ENCODE data around the gene SLC25A26. TPM values are rescaled to one million over a fixed set of nuclear protein-coding genes. Genes with fewer than 3 reads are reported as not detected.
A peak's percentile ranks its signal among the peaks of the same experiment; 100 is the strongest.

SLC25A26 gene
- total and polyA plus RNA-seq, 3 experiments from 2014 or later, result 18.9 to 38.4 (median 22.5) TPM

DNA sequence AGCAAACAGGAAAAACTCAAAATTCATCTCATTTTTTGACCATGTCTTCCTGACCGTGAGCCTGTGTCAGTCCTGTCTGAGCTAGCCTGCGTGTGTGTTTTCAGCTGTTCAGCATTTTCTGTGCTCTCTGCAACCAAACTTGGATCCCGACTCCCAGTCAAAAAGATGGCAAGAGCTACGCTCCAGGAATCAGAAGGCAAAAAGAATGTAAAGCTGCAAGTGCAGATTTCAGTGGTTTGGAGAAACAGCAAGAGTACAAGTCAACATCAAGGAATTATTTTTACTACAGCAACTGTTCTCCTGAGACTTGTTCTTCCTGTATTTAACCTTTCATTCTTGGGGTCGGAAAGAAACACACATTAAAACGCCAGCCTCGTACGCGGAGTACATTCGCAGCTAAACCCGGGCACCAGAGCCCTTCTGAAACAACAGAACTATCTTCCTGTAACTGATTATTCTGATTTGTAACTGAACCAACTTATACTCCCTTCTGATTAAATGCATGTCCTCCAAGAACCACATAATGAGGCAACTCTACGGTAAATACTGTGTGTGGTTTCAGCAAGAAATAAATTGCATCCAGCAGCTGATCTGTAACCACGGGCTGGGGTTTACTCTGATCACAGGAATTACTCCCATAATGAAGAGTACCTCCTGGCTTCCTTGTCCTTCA, 172.7 kb downstream of the SLC25A26 start:
- DNase-seq, result no peak
- Mint-ChIP-seq H3K36me3 (peaks cover 10 to 78% (median 16%) of the 10 kb centered on the region in 3 donors), H3K4me1 (peaks cover 59 to 69% (median 67%) of the 10 kb centered on the region in 3 donors), H3K9me3 (no peaks in the 10 kb centered on the region), H3K27ac (peak overlapping the region; percentile 88 to 99 (median 96)), H3K27me3 (no peaks in the 10 kb centered on the region), H3K4me3 (peak overlapping the region; percentile 77 to 91 (median 90))
- H3K27me3 ChIP-seq (ENCODE audit: insufficient read depth, low read length, poor library complexity, severe bottlenecking), result no peaks in the 10 kb centered on the region
- H3K36me3 ChIP-seq (ENCODE audit: insufficient read depth, low read length), result peaks cover 7% of the 10 kb centered on the region
- no peaks in the 10 kb centered on the region for H3K9me3 ChIP-seq (ENCODE audit: low read length)
- ChIA-PET POLR2A (interaction anchor here (0.8 to 1.4 kb wide), 2 partner anchors 92 to 117 kb away, joined by 3 to 10 read pairs; no protein-coding TSS in a partner anchor), CTCF (interaction anchor here (1.0 to 4.2 kb wide), 10 partner anchors 14 to 429 kb away, joined by 3 to 24 read pairs (median 5); no protein-coding TSS in a partner anchor)
- peak overlapping the region; percentile 34 for H3K27ac ChIP-seq (ENCODE audit: low read depth, low read length)
- peak overlapping the region; percentile 41 for H3K4me3 ChIP-seq (ENCODE audit: low read length)
- peaks cover 47% of the 10 kb centered on the region for H3K4me1 ChIP-seq (ENCODE audit: insufficient read depth, low read length)

DNA sequence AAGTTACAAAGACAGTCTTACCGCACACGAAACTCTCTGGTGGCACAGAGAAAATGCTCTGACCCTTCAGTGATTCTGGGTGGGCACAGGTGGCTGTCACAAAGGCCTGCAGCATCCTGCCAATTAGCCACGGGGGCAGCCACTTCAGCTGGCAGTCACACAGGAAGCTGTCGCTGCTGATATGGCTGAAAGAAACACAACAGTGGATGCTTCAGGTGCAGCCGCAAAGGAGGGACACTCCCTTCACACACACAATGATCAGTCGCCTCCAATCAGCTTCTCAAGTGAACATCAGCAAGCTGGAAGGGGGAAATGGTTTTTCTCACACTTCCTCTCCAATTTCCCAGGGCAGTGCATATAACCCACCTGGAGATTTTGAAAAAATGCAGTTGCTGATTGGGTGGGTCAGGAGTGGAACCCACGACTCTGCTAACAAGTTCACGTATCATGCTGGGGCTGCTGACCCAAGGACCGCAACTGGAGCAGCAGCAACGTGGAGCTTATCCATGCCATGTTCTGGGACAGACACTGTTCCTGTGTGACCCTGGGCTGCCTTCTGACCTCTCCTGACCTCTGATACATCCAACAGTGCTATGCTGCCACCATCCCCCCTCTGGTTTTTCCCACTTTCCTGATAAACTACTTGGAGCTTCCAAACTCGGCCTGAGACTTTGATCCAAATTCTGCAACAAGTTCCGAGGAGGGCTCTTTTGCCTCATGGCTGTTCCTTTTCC, 173.4 kb downstream of the SLC25A26 start:
- peak; percentile 42 to 81 (median 54) for DNase-seq
- no peaks in the 10 kb centered on the region for H3K27me3 ChIP-seq (ENCODE audit: insufficient read depth, low read length, poor library complexity, severe bottlenecking)
- Mint-ChIP-seq H3K27me3 (no peaks in the 10 kb centered on the region), H3K27ac (peak overlapping the region; percentile 88 to 99 (median 96)), H3K4me1 (peaks cover 53 to 62% (median 61%) of the 10 kb centered on the region in 3 donors), H3K4me3 (peak overlapping the region; percentile 77 to 91 (median 90)), H3K36me3 (peaks cover 9 to 80% (median 12%) of the 10 kb centered on the region in 3 donors), H3K9me3 (no peaks in the 10 kb centered on the region)
- H3K4me3 ChIP-seq (ENCODE audit: low read length), result peak overlapping the region; percentile 41
- peak overlapping the region; percentile 34 for H3K27ac ChIP-seq (ENCODE audit: low read depth, low read length)
- peaks cover 47% of the 10 kb centered on the region for H3K4me1 ChIP-seq (ENCODE audit: insufficient read depth, low read length)
- ChIA-PET CTCF (interaction anchor here (1.0 to 4.2 kb wide), 11 partner anchors 13 to 428 kb away, joined by 3 to 24 read pairs (median 6); no protein-coding TSS in a partner anchor), POLR2A (interaction anchor here (0.8 to 1.4 kb wide), 2 partner anchors 92 to 117 kb away, joined by 3 to 10 read pairs; no protein-coding TSS in a partner anchor)
- no peaks in the 10 kb centered on the region for H3K9me3 ChIP-seq (ENCODE audit: low read length)
- peaks cover 7% of the 10 kb centered on the region for H3K36me3 ChIP-seq (ENCODE audit: insufficient read depth, low read length)

DNA sequence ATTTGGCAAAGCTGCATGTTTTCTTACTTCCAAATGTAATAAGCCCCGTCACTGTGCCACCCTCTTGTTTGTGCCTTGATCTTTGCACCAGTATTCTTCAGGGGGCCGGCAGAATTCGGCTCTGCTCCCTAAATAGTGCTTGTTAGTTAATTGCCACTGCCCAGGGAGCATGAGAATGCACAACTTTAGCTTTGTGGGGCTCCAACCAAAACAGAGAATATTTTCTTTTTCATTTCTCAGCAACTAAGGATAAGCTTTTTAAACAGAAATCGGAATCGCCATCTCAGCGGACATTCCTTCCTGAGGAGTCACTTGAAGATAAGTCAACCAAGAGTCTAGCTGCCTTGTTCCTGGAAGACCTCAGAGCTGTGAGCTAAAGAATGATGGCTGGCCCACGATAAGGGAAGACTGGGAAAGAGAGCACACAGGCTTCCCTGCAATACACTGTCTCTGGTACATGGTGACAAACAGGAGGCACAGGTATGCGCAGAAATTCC, 174.0 kb downstream of the SLC25A26 start:
- Mint-ChIP-seq H3K4me3 (peak overlapping the region in 6 of 7 donors; percentile 32 to 91 (median 82)), H3K27ac (peak overlapping the region; percentile 40 to 99 (median 96)), H3K36me3 (peaks cover 9 to 82% (median 12%) of the 10 kb centered on the region in 3 donors), H3K27me3 (no peaks in the 10 kb centered on the region), H3K9me3 (no peaks in the 10 kb centered on the region), H3K4me1 (peaks cover 47 to 56% (median 55%) of the 10 kb centered on the region in 3 donors)
- POLR2A ChIA-PET, result no interaction called here
- H3K4me1 ChIP-seq (ENCODE audit: insufficient read depth, low read length), result peaks cover 42% of the 10 kb centered on the region
- peaks cover 7% of the 10 kb centered on the region for H3K36me3 ChIP-seq (ENCODE audit: insufficient read depth, low read length)
- CTCF ChIA-PET, result interaction anchor here (1.1 to 4.2 kb wide), 10 partner anchors 13 to 428 kb away, joined by 4 to 24 read pairs (median 6); no protein-coding TSS in a partner anchor
- no peaks in the 10 kb centered on the region for H3K9me3 ChIP-seq (ENCODE audit: low read length)
- H3K27me3 ChIP-seq (ENCODE audit: insufficient read depth, low read length, poor library complexity, severe bottlenecking), result no peaks in the 10 kb centered on the region
- no peak overlapping the region for H3K4me3 ChIP-seq (ENCODE audit: low read length)
- H3K27ac ChIP-seq (ENCODE audit: low read depth, low read length), result no peak overlapping the region
- no peak for DNase-seq

- Histone ChIP-seq H3K36me3 (ENCODE audit: insufficient read depth, low read length) (peaks cover 7% of the 10 kb centered on the region), H3K9me3 (ENCODE audit: low read length) (no peaks in the 10 kb centered on the region), H3K4me3 (ENCODE audit: low read length) (no peak overlapping the region), H3K27me3 (ENCODE audit: insufficient read depth, low read length, poor library complexity, severe bottlenecking) (no peaks in the 10 kb centered on the region), H3K4me1 (ENCODE audit: insufficient read depth, low read length) (peaks cover 35% of the 10 kb centered on the region), H3K27ac (ENCODE audit: low read depth, low read length) (no peak overlapping the region)
- CTCF ChIA-PET, result interaction anchor here (3.4 kb wide), 1 partner anchor 18 kb away, joined by 17 read pairs; no protein-coding TSS in a partner anchor
- no peaks in the 10 kb centered on the region for H3K27me3 Mint-ChIP-seq
- H3K36me3 Mint-ChIP-seq, result peaks cover 9 to 85% (median 12%) of the 10 kb centered on the region in 3 donors
- H3K9me3 Mint-ChIP-seq, result no peaks in the 10 kb centered on the region
- POLR2A ChIA-PET, result no interaction called here
- H3K4me1 Mint-ChIP-seq, result peaks cover 39 to 47% (median 47%) of the 10 kb centered on the region in 3 donors
- no peak for DNase-seq
- H3K27ac Mint-ChIP-seq, result peak overlapping the region in 5 of 8 donors; percentile 24 to 99 (median 95)
- no peak overlapping the region for H3K4me3 Mint-ChIP-seq
These were observed 174.8 kb downstream of the SLC25A26 start for GRCh38 chr3:66395635-66396034.

DNA sequence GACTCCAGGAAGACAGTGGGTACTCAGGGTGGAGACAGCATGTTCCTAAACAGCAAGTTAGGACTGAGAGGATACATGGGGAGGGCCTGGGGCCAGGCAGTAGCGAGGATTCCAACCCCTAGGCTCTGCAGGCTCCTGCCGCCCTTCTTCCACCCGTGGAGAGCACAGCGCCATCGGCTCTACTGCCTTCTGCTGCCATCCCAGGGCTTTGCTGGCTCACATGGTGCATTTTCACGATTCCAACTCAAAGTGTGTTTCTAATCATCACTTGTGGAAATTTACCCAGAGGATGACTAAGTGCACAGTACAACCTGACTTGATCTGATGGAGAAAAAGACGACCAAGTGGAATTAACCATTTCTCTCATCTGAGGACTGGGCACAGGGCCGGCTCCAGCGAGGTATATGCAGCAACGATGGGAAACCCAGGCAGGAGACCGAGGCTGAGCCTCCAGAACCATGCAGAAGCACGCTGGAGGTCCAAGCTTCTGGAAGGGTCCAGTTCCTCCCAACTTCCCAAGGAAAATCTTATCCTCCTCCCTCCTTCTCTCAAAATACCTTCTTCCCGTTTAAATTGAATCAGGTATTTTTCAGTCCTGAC, 175.5 kb downstream of the SLC25A26 start:
- Histone ChIP-seq H3K27me3 (ENCODE audit: insufficient read depth, low read length, poor library complexity, severe bottlenecking) (no peaks in the 10 kb centered on the region), H3K9me3 (ENCODE audit: low read length) (no peaks in the 10 kb centered on the region), H3K4me3 (ENCODE audit: low read length) (no peak overlapping the region), H3K4me1 (ENCODE audit: insufficient read depth, low read length) (peaks cover 29% of the 10 kb centered on the region), H3K36me3 (ENCODE audit: insufficient read depth, low read length) (peaks cover 7% of the 10 kb centered on the region), H3K27ac (ENCODE audit: low read depth, low read length) (no peak overlapping the region)
- CTCF ChIA-PET, result interaction anchor here (2.8 kb wide), 1 partner anchor 11 kb away, joined by 15 read pairs; no protein-coding TSS in a partner anchor
- H3K27me3 Mint-ChIP-seq, result no peaks in the 10 kb centered on the region
- H3K36me3 Mint-ChIP-seq, result peaks cover 8 to 87% (median 9%) of the 10 kb centered on the region in 3 donors
- peak overlapping the region in 4 of 8 donors; percentile 28 to 84 (median 59) for H3K27ac Mint-ChIP-seq
- POLR2A ChIA-PET, result no interaction called here
- DNase-seq, result no peak
- peak overlapping the region in 1 of 7 donors; percentile 44 for H3K4me3 Mint-ChIP-seq
- H3K9me3 Mint-ChIP-seq, result no peaks in the 10 kb centered on the region
- peaks cover 35 to 41% (median 41%) of the 10 kb centered on the region in 3 donors for H3K4me1 Mint-ChIP-seq

DNA sequence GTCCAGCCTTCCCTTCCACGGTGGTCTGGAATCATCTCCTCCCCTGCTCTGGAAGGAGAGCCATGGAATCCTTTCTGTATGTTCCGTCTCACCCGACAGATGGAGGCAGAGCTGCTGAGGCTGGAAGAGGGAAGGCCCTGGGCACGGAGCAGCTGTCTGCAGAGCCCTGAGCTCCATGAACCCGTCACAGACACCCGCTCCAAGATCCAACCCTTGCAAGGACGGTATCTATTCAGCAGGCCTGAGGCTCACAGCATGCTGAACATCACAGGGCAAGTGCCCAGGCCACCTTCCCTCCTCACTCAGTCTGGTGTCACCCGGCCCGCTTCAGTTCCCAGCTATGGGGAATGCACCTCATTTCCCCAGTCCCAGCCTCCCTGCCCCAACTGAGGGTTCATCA, 176.1 kb downstream of the SLC25A26 start:
- H3K36me3 ChIP-seq (ENCODE audit: insufficient read depth, low read length), result peaks cover 7% of the 10 kb centered on the region

GRCh38 chr3:66397745-66398144, 176.9 kb downstream of the SLC25A26 start:
- ChIA-PET POLR2A (interaction anchor here (0.6 kb wide), 1 partner anchor 192 kb away, joined by 3 read pairs; no protein-coding TSS in a partner anchor), CTCF (interaction anchor here (1.4 to 2.8 kb wide), 2 partner anchors 10 to 20 kb away, joined by 6 to 15 read pairs; no protein-coding TSS in a partner anchor)
- no peak overlapping the region for H3K4me3 ChIP-seq (ENCODE audit: low read length)
- peaks cover 18% of the 10 kb centered on the region for H3K4me1 ChIP-seq (ENCODE audit: insufficient read depth, low read length)
- H3K9me3 ChIP-seq (ENCODE audit: low read length), result no peaks in the 10 kb centered on the region
- H3K36me3 Mint-ChIP-seq, result peaks cover 0 to 88% (median 9%) of the 10 kb centered on the region in 3 donors
- H3K4me1 Mint-ChIP-seq, result peaks cover 24 to 26% (median 26%) of the 10 kb centered on the region in 3 donors
- DNase-seq, result no peak
- no peaks in the 10 kb centered on the region for H3K27me3 Mint-ChIP-seq
- H3K36me3 ChIP-seq (ENCODE audit: insufficient read depth, low read length), result peaks cover 7% of the 10 kb centered on the region
- peak overlapping the region in 7 of 8 donors; percentile 10 to 80 (median 47) for H3K27ac Mint-ChIP-seq
- H3K27me3 ChIP-seq (ENCODE audit: insufficient read depth, low read length, poor library complexity, severe bottlenecking), result no peaks in the 10 kb centered on the region
- H3K4me3 Mint-ChIP-seq, result peak overlapping the region in 1 of 7 donors; percentile 24
- H3K27ac ChIP-seq (ENCODE audit: low read depth, low read length), result no peak overlapping the region
- H3K9me3 Mint-ChIP-seq, result no peaks in the 10 kb centered on the region

More for the DNA sequence above, 176.1 kb downstream of the SLC25A26 start:
- Mint-ChIP-seq H3K27me3 (no peaks in the 10 kb centered on the region), H3K9me3 (no peaks in the 10 kb centered on the region), H3K27ac (peak overlapping the region in 5 of 8 donors; percentile 28 to 93 (median 59)), H3K4me3 (no peak overlapping the region), H3K4me1 (peaks cover 32 to 35% (median 34%) of the 10 kb centered on the region in 3 donors), H3K36me3 (peaks cover 8 to 88% (median 10%) of the 10 kb centered on the region in 3 donors)
- no peak for DNase-seq
- no peak overlapping the region for H3K4me3 ChIP-seq (ENCODE audit: low read length)
- H3K4me1 ChIP-seq (ENCODE audit: insufficient read depth, low read length), result peaks cover 27% of the 10 kb centered on the region
- H3K27ac ChIP-seq (ENCODE audit: low read depth, low read length), result no peak overlapping the region
- H3K27me3 ChIP-seq (ENCODE audit: insufficient read depth, low read length, poor library complexity, severe bottlenecking), result no peaks in the 10 kb centered on the region
- POLR2A ChIA-PET, result no interaction called here
- CTCF ChIA-PET, result interaction anchor here (1.4 to 2.8 kb wide), 2 partner anchors 11 to 19 kb away, joined by 6 to 15 read pairs; no protein-coding TSS in a partner anchor
- no peaks in the 10 kb centered on the region for H3K9me3 ChIP-seq (ENCODE audit: low read length)
